GM18868 (cell line): Measurements from ENCODE around the gene PACRG.
"Not testable (repeated sequence)": the region's sequence is repeated elsewhere in the genome, so short reads cannot be mapped to it uniquely, and the experiment has no call there.

ENCODE experiments used
- ATAC-seq: cut with Tn5 transposase; IDR thresholded peaks from one replicate; pipeline ENCODE4 v1.9.1; 2021; ENCODE audit warnings: mild to moderate bottlenecking, moderate library complexity; ENCODE audit not compliant: unreplicated experiment

PACRG gene

GRCh38 chr6:163300838-163301237, 573.1 kb downstream of the PACRG start:
- no peak for ATAC-seq

- no peak for ATAC-seq
These were observed 574.2 kb downstream of the PACRG start for GRCh38 chr6:163301726-163302635.

- ATAC-seq, result no peak
These were observed 575.0 kb downstream of the PACRG start for GRCh38 chr6:163302747-163303146.

GRCh38 chr6:163306000-163306399, 578.2 kb downstream of the PACRG start:
- no peak for ATAC-seq

- ATAC-seq, result no peak
These were observed 581.1 kb downstream of the PACRG start for GRCh38 chr6:163308629-163309440.

- ATAC-seq, result no peak
These were observed 581.8 kb downstream of the PACRG start for GRCh38 chr6:163309491-163310026.

GRCh38 chr6:163310096-163310972, 582.6 kb downstream of the PACRG start:
- no peak for ATAC-seq

- no peak for ATAC-seq
These were observed 583.2 kb downstream of the PACRG start for GRCh38 chr6:163310973-163311383.

- no peak for ATAC-seq
These were observed 584.1 kb downstream of the PACRG start for GRCh38 chr6:163311830-163312229.

GRCh38 chr6:163313566-163313965, 585.8 kb downstream of the PACRG start:
- ATAC-seq, result no peak

- ATAC-seq, result no peak
These were observed 586.2 kb downstream of the PACRG start for GRCh38 chr6:163313981-163314380.

GRCh38 chr6:163314791-163315470, 587.2 kb downstream of the PACRG start:
- ATAC-seq, result no peak

- ATAC-seq, result not testable (repeated sequence)
These were observed 589.2 kb downstream of the PACRG start for GRCh38 chr6:163316866-163317495.

GRCh38 chr6:163318071-163318786, 590.5 kb downstream of the PACRG start:
- ATAC-seq, result no peak

GRCh38 chr6:163319609-163320366, 592.0 kb downstream of the PACRG start:
- ATAC-seq, result no peak

- no peak for ATAC-seq
These were observed 592.6 kb downstream of the PACRG start for GRCh38 chr6:163320402-163320801.

- ATAC-seq, result no peak
These were observed 593.0 kb downstream of the PACRG start for GRCh38 chr6:163320804-163321203.

- ATAC-seq, result no peak
These were observed 593.9 kb downstream of the PACRG start for GRCh38 chr6:163321717-163322116.
